AG04449 (cell line): ENCODE results near the gene LPP.

Experiments used
- CTCF ChIA-PET: fragments of 350-600 bp; formaldehyde crosslinking; extraction: SDS; loops from one replicate; lab custom pipeline; 2021; ENCODE audit warnings: antibody characterized with exemption; lab: Yijun Ruan, JAX
- POLR2A ChIA-PET: fragments of 400-600, 350-600 bp; formaldehyde crosslinking; extraction: SDS; loops from one replicate; lab custom pipeline; 2020; ENCODE audit warnings: antibody characterized with exemption, inconsistent platforms; lab: Yijun Ruan, JAX
- DNase-seq: peaks from one replicate; pipeline ENCODE4 v3.0.0-alpha.2; 2010; ENCODE audit warnings: low read depth, low spot score
- H3K4me3 ChIP-seq: 2 replicates; pipeline ENCODE4 v1.5.1; 2011; ENCODE audit warnings: low read depth, mild to moderate bottlenecking, control low read depth, low read length
- CTCF ChIP-seq: IDR thresholded peaks from one replicate; pipeline ENCODE4 v1.5.1; 2011; ENCODE audit warnings: mild to moderate bottlenecking, moderate library complexity, low read length, control low read depth, inconsistent platforms; ENCODE audit not compliant: insufficient read depth; ENCODE audit errors: missing control alignments

LPP gene

DNA sequence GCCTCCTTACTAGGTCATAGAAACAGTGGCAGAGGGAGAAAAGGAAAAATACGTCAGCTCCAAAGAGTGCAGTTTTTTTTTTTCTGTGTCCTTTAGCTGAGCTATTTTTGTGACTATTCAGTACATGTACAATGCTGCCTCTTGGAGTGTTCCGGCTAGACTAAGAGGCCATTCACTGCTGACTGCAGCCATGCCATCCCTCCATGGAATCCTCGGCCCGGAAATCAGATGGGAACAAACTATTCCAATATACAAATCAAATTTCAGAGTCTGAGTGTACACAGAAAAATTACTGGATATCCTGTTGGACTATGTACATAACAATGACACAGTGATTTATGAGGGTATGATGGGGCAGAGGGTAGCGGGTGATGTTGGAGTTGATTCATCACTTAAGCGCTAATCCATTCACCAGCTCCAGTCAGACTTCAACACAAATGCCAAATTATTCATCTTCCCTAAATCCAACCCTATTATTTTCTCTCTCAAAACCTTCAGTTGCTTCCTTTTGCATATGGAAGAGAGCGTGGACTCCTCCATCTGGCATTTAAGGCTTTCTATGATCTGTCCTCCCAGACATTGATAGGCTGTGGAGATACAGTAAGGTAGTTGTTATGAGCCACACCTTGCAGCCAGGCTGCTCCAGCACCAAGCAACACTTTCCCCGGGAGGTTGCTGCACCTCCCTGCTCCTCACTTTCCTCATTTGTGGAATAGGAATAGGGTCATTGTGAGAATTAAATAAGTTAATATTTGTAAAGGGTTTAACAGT is 109.1 kb downstream of the LPP start:
- no peak for TF ChIP-seq CTCF
- H3K4me3 ChIP-seq = no peak overlapping the region
- DNase-seq = no peak
- ChIA-PET CTCF (interaction anchor here (0.8 to 7.1 kb wide), 7 partner anchors 19 to 692 kb away, joined by 3 to 61 read pairs (median 4); no protein-coding TSS in a partner anchor), POLR2A (interaction anchor here (0.9 to 2.4 kb wide), 3 partner anchors 9 to 524 kb away, joined by 4 to 10 read pairs (median 7); no protein-coding TSS in a partner anchor)

GRCh38 chr3:188264226-188265207 is 110.6 kb downstream of the LPP start:
- no peak for TF ChIP-seq CTCF
- POLR2A ChIA-PET = interaction anchor here (0.7 to 2.4 kb wide), 4 partner anchors 8 to 31 kb away, joined by 3 to 10 read pairs (median 4); no protein-coding TSS in a partner anchor
- CTCF ChIA-PET = interaction anchor here (0.7 to 7.1 kb wide), 9 partner anchors 21 to 970 kb away, joined by 3 to 61 read pairs (median 5); no protein-coding TSS in a partner anchor

GRCh38 chr3:188266562-188267274 is 112.8 kb downstream of the LPP start:
- no peak for TF ChIP-seq CTCF

More at GRCh38 chr3:188264226-188265207, 110.6 kb downstream of the LPP start:
- peak overlapping the region; percentile 4; the same call in 1 of the 2 replicates for H3K4me3 ChIP-seq
- DNase-seq = no peak

GRCh38 chr3:188267790-188268335 is 113.9 kb downstream of the LPP start:
- TF ChIP-seq CTCF = no peak
- ChIA-PET POLR2A (interaction anchor here (1.3 kb wide), 1 partner anchor 524 kb away, joined by 4 read pairs; no protein-coding TSS in a partner anchor), CTCF (interaction anchor here (0.6 to 5.2 kb wide), 4 partner anchors 521 to 687 kb away, joined by 4 to 46 read pairs (median 15); no protein-coding TSS in a partner anchor)

More at GRCh38 chr3:188266562-188267274, 112.8 kb downstream of the LPP start:
- POLR2A ChIA-PET = interaction anchor here (0.7 to 1.3 kb wide), 4 partner anchors 165 to 523 kb away, joined by 3 to 4 read pairs (median 4); partner anchors contain the start of gene BCL6
- peak overlapping the region; percentile 48 for H3K4me3 ChIP-seq
- CTCF ChIA-PET = interaction anchor here (2.9 to 5.2 kb wide), 3 partner anchors 520 to 688 kb away, joined by 10 to 46 read pairs (median 20); no protein-coding TSS in a partner anchor
- DNase-seq = peak; percentile 91

DNA sequence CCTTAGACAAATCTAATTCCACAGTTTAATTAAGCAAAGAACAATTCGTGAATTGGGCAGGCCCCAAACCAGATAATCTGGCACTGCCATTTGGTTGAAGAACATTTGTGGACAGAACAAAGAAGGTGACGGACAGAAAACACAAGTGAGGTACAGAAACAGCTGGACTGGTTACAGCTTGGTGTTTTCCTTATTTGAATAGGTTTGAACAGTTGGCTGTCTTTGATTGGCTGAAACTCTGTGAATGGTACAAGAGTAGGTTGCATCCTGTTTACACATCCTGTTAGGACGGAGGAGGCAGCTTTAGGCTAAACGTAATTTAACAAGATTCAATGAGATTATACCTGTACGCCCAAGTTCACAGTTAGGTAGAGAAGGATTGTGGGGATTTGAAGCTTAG is 114.4 kb downstream of the LPP start:
- TF ChIP-seq CTCF = no peak
- ChIA-PET CTCF (interaction anchor here (1.4 to 5.2 kb wide), 4 partner anchors 13 to 687 kb away, joined by 3 to 46 read pairs (median 15); no protein-coding TSS in a partner anchor), POLR2A (no interaction called here)
- DNase-seq = no peak
- no peak overlapping the region for H3K4me3 ChIP-seq

More at GRCh38 chr3:188267790-188268335, 113.9 kb downstream of the LPP start:
- no peak for DNase-seq
- no peak overlapping the region for H3K4me3 ChIP-seq
